K562 (cell line): ENCODE measurements around the gene TTC33. TPM values are rescaled to one million over a fixed set of nuclear protein-coding genes. Genes with fewer than 3 reads are reported as not detected.

Source experiments
- ATAC-seq: fragments of 200-7000 bp; cut with Tn5 transposase; 3 replicates; pipeline ENCODE4 v1.9.1; 2020; ENCODE audit warnings: moderate library complexity
- BruUV-seq: library from RNA; stranded (reverse); fragments of 400-500 nt; replicated peaks from 2 replicates; lab custom pipeline; 2021; lab: Mats Ljungman, UMichigan
- CTCF ChIA-PET: fragments of 300-600 bp; formaldehyde crosslinking; extraction: SDS; loops from one replicate; lab custom pipeline; 2021; ENCODE audit warnings: low intra/inter-chr PET ratio; lab: Yijun Ruan, JAX
- POLR2A ChIA-PET: fragments of 300-600, 350-650 bp; sonication (Branson Sonifier 250); formaldehyde crosslinking; extraction: SDS; loops from one replicate; lab custom pipeline; 2021; ENCODE audit warnings: antibody characterized with exemption, inconsistent platforms; lab: Yijun Ruan, JAX
- DNase-seq, 4 experiments: peaks; one replicate each; pipeline versions ENCODE4 v3.0.0 to v3.0.0-alpha.2; 2011 to 2018; ENCODE audit warnings: low spot score in 3 of 4, mixed read lengths in 3 of 4; ENCODE audit errors: extremely low read depth in 1 of 4
- FAIRE-seq: peaks from 2 replicates; lab custom pipeline; 2011; peaks lifted over from hg19 to GRCh38; lab: Jason Lieb, UNC
- H2AFZ ChIP-seq: 2 replicates; pipeline ENCODE4 v1.6.0; 2011; ENCODE audit warnings: low read depth, low read length, control low read depth, inconsistent platforms
- H3K27ac ChIP-seq: fragments of 200-600 bp; 3 replicates; pipeline ENCODE4 v1.8.0; 2011; ENCODE audit warnings: low read depth, mild to moderate bottlenecking, control low read depth, inconsistent platforms, low read length, moderate library complexity, mixed read lengths; ENCODE audit errors: extremely low read depth
- H3K27me3 ChIP-seq, 2 experiments: fragments of 300-600 bp in 1 of 2; 2 replicates in 1 of 2; 3 replicates in 1 of 2; pipeline versions ENCODE4 v1.6.0 to v1.8.0; 2011; ENCODE audit warnings: inconsistent platforms in 2 of 2, low read length in 2 of 2, mild to moderate bottlenecking in 1 of 2, mixed read lengths in 1 of 2, moderate library complexity in 1 of 2; ENCODE audit not compliant: control insufficient read depth in 2 of 2, insufficient read depth in 2 of 2
- H3K36me3 ChIP-seq: fragments of 300-600 bp; 3 replicates; pipeline ENCODE4 v1.8.0; 2011; ENCODE audit warnings: mild to moderate bottlenecking, low read length, inconsistent platforms; ENCODE audit not compliant: control insufficient read depth, insufficient read depth
- H3K4me1 ChIP-seq, 2 experiments: fragments of 200-600 bp in 1 of 2; replicated peaks in 1 of 2; 2 replicates in 1 of 2; 3 replicates in 1 of 2; pipeline versions ENCODE4 v1.5.1 to v1.8.0; 2011; ENCODE audit warnings: inconsistent platforms in 2 of 2, low read length in 2 of 2, mild to moderate bottlenecking in 1 of 2, mixed read lengths in 1 of 2, moderate library complexity in 1 of 2; ENCODE audit not compliant: control insufficient read depth in 2 of 2, insufficient read depth in 2 of 2
- H3K4me2 ChIP-seq: 2 replicates; pipeline ENCODE4 v1.6.1; 2011; ENCODE audit warnings: low read length, control low read depth, inconsistent platforms, mixed read lengths; ENCODE audit not compliant: insufficient read depth
- H3K4me3 ChIP-seq: fragments of 200-600 bp; sonication (generic), shearing (Covaris generic); 2 replicates; pipeline ENCODE4 v1.5.1; 2016; ENCODE audit warnings: control low read depth, inconsistent platforms
- H3K79me2 ChIP-seq: fragments of 200-600 bp; 3 replicates; pipeline ENCODE4 v1.8.0; 2011; ENCODE audit warnings: low read length, inconsistent platforms; ENCODE audit not compliant: control insufficient read depth, insufficient read depth
- H3K9ac ChIP-seq, 2 experiments: 2 replicates each; pipeline versions ENCODE4 v1.6.0 to v1.6.1; 2011; ENCODE audit warnings: low read depth in 2 of 2, low read length in 2 of 2, control low read depth in 1 of 2, inconsistent platforms in 1 of 2, mild to moderate bottlenecking in 1 of 2, mixed read lengths in 1 of 2; ENCODE audit not compliant: insufficient read depth in 1 of 2
- H3K9me1 ChIP-seq: one replicate; pipeline ENCODE4 v1.6.0; 2011; ENCODE audit warnings: inconsistent platforms, mild to moderate bottlenecking, low read length, moderate library complexity; ENCODE audit not compliant: control insufficient read depth, insufficient read depth
- H3K9me3 ChIP-seq: replicated peaks from 2 replicates; pipeline ENCODE4 v1.5.1; 2011; ENCODE audit warnings: low read depth, low read length, inconsistent platforms; ENCODE audit not compliant: control insufficient read depth, insufficient read depth
- H4K20me1 ChIP-seq: replicated peaks from 2 replicates; pipeline ENCODE4 v1.6.1; 2011; ENCODE audit warnings: low read length, inconsistent platforms, mixed read lengths; ENCODE audit not compliant: control insufficient read depth, insufficient read depth
- CHAMP1 ChIP-seq: fragments of 450-650 bp; IDR thresholded peaks from 2 replicates; pipeline ENCODE4 v1.6.1; 2016; ENCODE audit warnings: mild to moderate bottlenecking
- RBFOX2 ChIP-seq: fragments of 200-400 bp; formaldehyde crosslinking; IDR thresholded peaks from 2 replicates; pipeline ENCODE4 v1.6.1; 2017; ENCODE audit warnings: low read depth, mild to moderate bottlenecking, low read length, moderate library complexity
- RBM17 ChIP-seq: fragments of 200-400 bp; formaldehyde crosslinking; IDR thresholded peaks from 2 replicates; pipeline ENCODE4 v1.6.1; 2017; ENCODE audit warnings: low read depth, mild to moderate bottlenecking, low read length, borderline replicate concordance
- ZKSCAN1 ChIP-seq: fragments of 150-350 bp; IDR thresholded peaks from 2 replicates; pipeline ENCODE4 v1.6.1; 2016; ENCODE audit warnings: low read depth, low read length
- WGBS: fragments of 100-300 bp; shearing (Covaris generic); methylation state at CpG from one replicate; pipeline ENCODE4 v1.1.6; 2016; ENCODE audit warnings: low coverage, mixed read lengths; ENCODE audit not compliant: insufficient coverage; ENCODE audit errors: missing lambda C conversion rate; 5-methylcytosine and 5-hydroxymethylcytosine counted together
- in situ Hi-C: fragments of 300-500 bp; cut with MboI; formaldehyde crosslinking; loops from 4 replicates; pipeline ENCODE4 v1.15.0; 2018; ENCODE audit warnings: inconsistent platforms, mixed read lengths
- intact Hi-C: fragments of 100-400 bp; cut with micrococcal nuclease; formaldehyde crosslinking; loops from 2 replicates; pipeline ENCODE4 v1.14.2; 2022
- polyA plus RNA-seq, 8 experiments: library from polyadenylated mRNA; depleted of rRNA in 4 of 8; stranded (reverse) in 5 of 8; unstranded in 3 of 8; fragments of >200 nt; fragmentation: Nextera tagmentation in 2 of 8; fragmentation: Illumina TruSeq in 1 of 8; extraction: Ambion mirVana in 2 of 8; extraction: Trizol in 1 of 8; gene quantifications; 2 replicates each; pipeline versions ENCODE4 v1.2.1 to v1.2.3, GENCODE V29; 2011 to 2014; ENCODE audit warnings: inconsistent platforms in 1 of 8, missing spikeins in 1 of 8
- total RNA-seq, 7 experiments: library from RNA; depleted of rRNA in 6 of 7; stranded (reverse); fragments of >200 nt in 6 of 7; fragmentation: Illumina TruSeq in 2 of 7; extraction: Trizol in 2 of 7; gene quantifications; 2 replicates each; pipeline versions ENCODE4 v1.2.1 to v1.2.3, GENCODE V29; 2011 to 2021; ENCODE audit warnings: low replicate concordance in 1 of 7

TTC33 gene
- total and polyA plus RNA-seq, 9 of the 15 experiments (the other 6 are each of a cell fraction or from before 2014, with no cell fraction given), result 11.5 to 24.9 (median 21.1) TPM

- no peak for ATAC-seq
- Histone ChIP-seq H3K27me3 (no peaks in the 10 kb centered on the region; a peak in 1 of 5 replicates), H3K9me1 (no peaks in the 10 kb centered on the region), H3K4me3 (no peak overlapping the region), H3K79me2 (peaks cover 99% of the 10 kb centered on the region), H3K27ac (no peak overlapping the region), H3K9ac (no peak overlapping the region), H2AFZ (no peak overlapping the region), H4K20me1 (peaks cover 10% of the 10 kb centered on the region), H3K9me3 (no peaks in the 10 kb centered on the region), H3K4me1 (peaks cover 0 to 3% of the 10 kb centered on the region in 2 experiments; a peak in 2 of 5 replicates), H3K4me2 (no peak overlapping the region), H3K36me3 (peaks cover 12% of the 10 kb centered on the region; the same call in 2 of the 3 replicates)
- no peak for FAIRE-seq
- no peak for DNase-seq
- BruUV-seq, result no TSS peak
- TF ChIP-seq RBFOX2 (no peak), RBM17 (no peak), ZKSCAN1 (peak; percentile 91), CHAMP1 (no peak)
- POLR2A ChIA-PET, result interaction anchor here (0.6 to 1.8 kb wide), 3 partner anchors 9 to 40 kb away, joined by 3 to 4 read pairs (median 3); no protein-coding TSS in a partner anchor
- intact Hi-C loops, result no loop called here
- in situ Hi-C loops, result no loop called here
- WGBS, result 83% methylated on average over 1 of the region's 1 CpG
- CTCF ChIA-PET, result no interaction called here
Measured at GRCh38 chr5:40784916-40785315, 29.2 kb upstream of the TTC33 start.
